Testis (tissue), 2 donors: ENCODE results near the gene PDE6A.

ENCODE experiments used
- POLR2A ChIP-seq: fragments of 450-650 bp; IDR thresholded peaks from one replicate; pipeline ENCODE4 v1.6.1; 2017; ENCODE audit warnings: antibody characterized with exemption, mild to moderate bottlenecking, moderate library complexity
- TF ChIP-seq, protein P1 (sequence below), 3 experiments: fragments of 450-650 bp in 2 of 3; fragments of 200-600 bp in 1 of 3; sonication (generic) in 1 of 3; IDR thresholded peaks; one replicate each; pipeline ENCODE4 v1.5.1; 2016 to 2019; ENCODE audit warnings: antibody characterized with exemption in 3 of 3, mild to moderate bottlenecking in 2 of 3, moderate library complexity in 1 of 3

DNA sequence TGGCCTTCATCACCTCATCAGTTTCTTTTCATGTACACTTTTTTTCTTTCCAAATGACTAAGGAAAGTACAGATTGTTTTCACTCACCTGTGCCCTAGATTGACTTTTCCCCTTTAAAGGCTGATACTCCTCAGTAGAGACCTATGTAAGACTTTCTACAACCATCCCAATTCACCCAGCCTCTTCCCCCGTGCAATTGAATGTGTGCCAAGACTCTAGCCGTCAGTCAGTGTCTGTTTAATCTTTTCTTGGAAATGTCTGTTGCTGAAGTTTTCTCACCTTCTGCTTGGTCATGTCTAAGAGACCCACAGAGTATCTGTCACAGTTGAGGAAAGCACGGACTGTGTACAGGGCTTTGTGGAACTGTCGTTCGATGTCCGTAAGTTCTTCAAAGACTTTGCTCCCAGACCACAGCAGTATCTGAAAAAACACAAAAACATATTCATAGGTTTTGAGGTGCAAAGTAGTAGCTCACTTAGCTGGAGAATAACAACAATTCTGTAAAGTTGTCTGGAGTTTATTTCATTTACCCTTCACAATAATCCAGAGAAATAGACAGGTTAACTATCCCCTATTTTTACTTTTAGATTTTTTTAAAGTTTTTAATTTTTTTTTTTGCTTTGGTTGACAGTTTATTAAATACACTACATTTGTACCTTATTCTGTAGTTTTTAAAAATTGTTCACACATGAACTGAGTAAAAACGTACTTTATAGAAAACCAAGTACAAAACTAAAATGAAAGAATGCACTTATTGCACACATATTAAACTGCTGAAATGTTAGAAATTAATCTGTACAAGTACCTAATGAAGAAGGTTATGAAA is 13.6 kb downstream of the PDE6A start:
- TF ChIP-seq, protein P1, sequence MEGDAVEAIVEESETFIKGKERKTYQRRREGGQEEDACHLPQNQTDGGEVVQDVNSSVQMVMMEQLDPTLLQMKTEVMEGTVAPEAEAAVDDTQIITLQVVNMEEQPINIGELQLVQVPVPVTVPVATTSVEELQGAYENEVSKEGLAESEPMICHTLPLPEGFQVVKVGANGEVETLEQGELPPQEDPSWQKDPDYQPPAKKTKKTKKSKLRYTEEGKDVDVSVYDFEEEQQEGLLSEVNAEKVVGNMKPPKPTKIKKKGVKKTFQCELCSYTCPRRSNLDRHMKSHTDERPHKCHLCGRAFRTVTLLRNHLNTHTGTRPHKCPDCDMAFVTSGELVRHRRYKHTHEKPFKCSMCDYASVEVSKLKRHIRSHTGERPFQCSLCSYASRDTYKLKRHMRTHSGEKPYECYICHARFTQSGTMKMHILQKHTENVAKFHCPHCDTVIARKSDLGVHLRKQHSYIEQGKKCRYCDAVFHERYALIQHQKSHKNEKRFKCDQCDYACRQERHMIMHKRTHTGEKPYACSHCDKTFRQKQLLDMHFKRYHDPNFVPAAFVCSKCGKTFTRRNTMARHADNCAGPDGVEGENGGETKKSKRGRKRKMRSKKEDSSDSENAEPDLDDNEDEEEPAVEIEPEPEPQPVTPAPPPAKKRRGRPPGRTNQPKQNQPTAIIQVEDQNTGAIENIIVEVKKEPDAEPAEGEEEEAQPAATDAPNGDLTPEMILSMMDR (IDR thresholded peaks at IDR 0.05): no peak
- TF ChIP-seq POLR2A: no peak
